Tibial artery (tissue), 4 donors: Measurements from ENCODE around the gene PCDHA2.
"Not testable (repeated sequence)": the region's sequence is repeated elsewhere in the genome, so short reads cannot be mapped to it uniquely, and the experiment has no call there.

Source experiments
- DNase-seq, 2 donors: peaks; one replicate each; pipeline ENCODE4 v3.0.0-alpha.2; 2019
- H3K27ac ChIP-seq, 2 donors: fragments of 200-600 bp; sonication (generic) in 1 of 2; 1 replicate in 1 of 2; 2 replicates in 1 of 2; pipeline ENCODE4 v1.5.1; 2018 to 2019; ENCODE audit warnings: mild to moderate bottlenecking in 1 of 2
- H3K27me3 ChIP-seq, 2 donors: fragments of 200-600 bp; sonication (generic) in 1 of 2; one replicate each; pipeline versions ENCODE4 v1.5.1 to v1.6.0; 2016 to 2019
- H3K36me3 ChIP-seq, 3 donors: fragments of 200-600 bp; sonication (generic) in 2 of 3; one replicate each; pipeline ENCODE4 v1.5.1; 2016 to 2019; ENCODE audit warnings: mild to moderate bottlenecking in 2 of 3
- H3K4me1 ChIP-seq, 4 donors: fragments of 200-600 bp; sonication (generic) in 2 of 4; 1 replicate in 3 of 4; 2 replicates in 1 of 4; pipeline ENCODE4 v1.5.1; 2016 to 2019
- H3K4me3 ChIP-seq, 2 donors: fragments of 200-600 bp; sonication (generic) in 1 of 2; 1 replicate in 1 of 2; 2 replicates in 1 of 2; pipeline ENCODE4 v1.5.1; 2018 to 2019; ENCODE audit warnings: mild to moderate bottlenecking in 2 of 2
- H3K9me3 ChIP-seq, 3 donors: fragments of 200-600 bp; sonication (generic) in 1 of 3; one replicate each; pipeline ENCODE4 v1.5.1; 2016 to 2019
- intact Hi-C: fragments of 100-400 bp; cut with DNase I; formaldehyde crosslinking; loops from one replicate; pipeline ENCODE4 v1.15.0; 2023; ENCODE audit warnings: low total_unique reads
- TF ChIP-seq, protein P1 (sequence below), 2 experiments: fragments of 200-600 bp in 1 of 2; fragments of 450-650 bp in 1 of 2; IDR thresholded peaks; one replicate each; pipeline ENCODE4 v1.5.1; 2017 to 2019; ENCODE audit warnings: antibody characterized with exemption in 2 of 2, mild to moderate bottlenecking in 1 of 2, moderate library complexity in 1 of 2

PCDHA2 gene

DNA sequence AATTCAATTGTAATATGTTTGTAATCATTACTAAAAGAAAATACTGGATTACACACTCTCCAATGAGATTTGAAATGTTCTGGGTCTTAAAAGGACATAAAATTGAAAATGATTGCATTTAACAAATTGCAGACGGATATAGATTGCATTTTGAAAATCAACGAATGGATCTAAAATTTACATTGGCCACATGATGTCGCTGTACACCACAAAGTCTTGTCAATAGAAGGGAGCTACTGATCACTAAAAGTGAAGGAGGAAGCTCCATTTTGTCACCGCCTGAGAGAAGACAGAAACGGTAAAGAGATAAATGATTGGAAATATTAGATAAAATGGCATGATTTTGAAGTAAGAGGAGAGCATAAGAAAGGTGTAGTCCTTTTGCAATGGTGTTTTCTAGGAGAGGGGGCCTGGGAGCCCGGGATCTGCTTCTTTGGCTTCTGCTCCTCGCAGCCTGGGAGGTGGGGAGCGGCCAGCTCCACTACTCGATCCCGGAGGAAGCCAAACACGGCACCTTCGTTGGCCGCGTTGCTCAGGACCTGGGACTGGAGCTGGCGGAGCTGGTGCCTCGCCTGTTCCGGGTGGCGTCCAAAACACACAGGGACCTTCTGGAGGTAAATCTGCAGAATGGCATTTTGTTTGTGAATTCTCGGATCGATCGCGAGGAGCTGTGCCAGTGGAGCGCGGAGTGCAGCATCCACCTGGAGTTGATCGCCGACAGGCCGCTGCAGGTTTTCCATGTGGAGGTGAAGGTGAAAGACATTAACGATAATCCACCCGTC, 8.6 kb upstream of the PCDHA2 start, which contains the start of gene PCDHA1:
TSS of gene PCDHA1 (plus strand) at position 236 of the 782 bp plus-strand sequence.
- Histone ChIP-seq H3K4me3 (no peak within 1 kb of the TSS), H3K27ac (no peak within 1 kb of the TSS), H3K4me1 (no peaks in the 10 kb centered on the region), H3K36me3 (peaks cover 0 to 8% (median 5%) of the 10 kb centered on the region in 3 donors), H3K9me3 (peaks cover 3 to 89% (median 58%) of the 10 kb centered on the region in 3 donors), H3K27me3 (peaks cover 0 to 18% of the 10 kb centered on the region in 2 donors)
- DNase-seq = no peak
- TF ChIP-seq, protein P1, sequence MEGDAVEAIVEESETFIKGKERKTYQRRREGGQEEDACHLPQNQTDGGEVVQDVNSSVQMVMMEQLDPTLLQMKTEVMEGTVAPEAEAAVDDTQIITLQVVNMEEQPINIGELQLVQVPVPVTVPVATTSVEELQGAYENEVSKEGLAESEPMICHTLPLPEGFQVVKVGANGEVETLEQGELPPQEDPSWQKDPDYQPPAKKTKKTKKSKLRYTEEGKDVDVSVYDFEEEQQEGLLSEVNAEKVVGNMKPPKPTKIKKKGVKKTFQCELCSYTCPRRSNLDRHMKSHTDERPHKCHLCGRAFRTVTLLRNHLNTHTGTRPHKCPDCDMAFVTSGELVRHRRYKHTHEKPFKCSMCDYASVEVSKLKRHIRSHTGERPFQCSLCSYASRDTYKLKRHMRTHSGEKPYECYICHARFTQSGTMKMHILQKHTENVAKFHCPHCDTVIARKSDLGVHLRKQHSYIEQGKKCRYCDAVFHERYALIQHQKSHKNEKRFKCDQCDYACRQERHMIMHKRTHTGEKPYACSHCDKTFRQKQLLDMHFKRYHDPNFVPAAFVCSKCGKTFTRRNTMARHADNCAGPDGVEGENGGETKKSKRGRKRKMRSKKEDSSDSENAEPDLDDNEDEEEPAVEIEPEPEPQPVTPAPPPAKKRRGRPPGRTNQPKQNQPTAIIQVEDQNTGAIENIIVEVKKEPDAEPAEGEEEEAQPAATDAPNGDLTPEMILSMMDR (IDR thresholded peaks at IDR 0.05) = no peak
- intact Hi-C loops = no loop called here

DNA sequence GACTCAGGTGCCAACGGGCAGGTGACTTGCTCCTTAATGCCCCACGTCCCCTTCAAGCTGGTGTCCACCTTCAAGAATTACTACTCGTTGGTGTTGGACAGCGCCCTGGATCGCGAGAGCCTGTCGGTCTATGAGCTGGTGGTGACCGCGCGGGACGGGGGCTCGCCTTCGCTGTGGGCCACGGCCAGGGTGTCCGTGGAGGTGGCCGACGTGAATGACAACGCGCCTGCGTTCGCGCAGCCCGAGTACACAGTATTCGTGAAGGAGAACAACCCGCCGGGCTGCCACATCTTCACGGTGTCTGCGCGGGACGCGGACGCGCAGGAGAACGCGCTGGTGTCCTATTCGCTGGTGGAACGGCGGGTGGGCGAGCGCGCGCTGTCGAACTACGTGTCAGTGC, 7.2 kb upstream of the PCDHA2 start:
- peaks cover 3 to 78% (median 51%) of the 10 kb centered on the region in 3 donors for H3K9me3 ChIP-seq

DNA sequence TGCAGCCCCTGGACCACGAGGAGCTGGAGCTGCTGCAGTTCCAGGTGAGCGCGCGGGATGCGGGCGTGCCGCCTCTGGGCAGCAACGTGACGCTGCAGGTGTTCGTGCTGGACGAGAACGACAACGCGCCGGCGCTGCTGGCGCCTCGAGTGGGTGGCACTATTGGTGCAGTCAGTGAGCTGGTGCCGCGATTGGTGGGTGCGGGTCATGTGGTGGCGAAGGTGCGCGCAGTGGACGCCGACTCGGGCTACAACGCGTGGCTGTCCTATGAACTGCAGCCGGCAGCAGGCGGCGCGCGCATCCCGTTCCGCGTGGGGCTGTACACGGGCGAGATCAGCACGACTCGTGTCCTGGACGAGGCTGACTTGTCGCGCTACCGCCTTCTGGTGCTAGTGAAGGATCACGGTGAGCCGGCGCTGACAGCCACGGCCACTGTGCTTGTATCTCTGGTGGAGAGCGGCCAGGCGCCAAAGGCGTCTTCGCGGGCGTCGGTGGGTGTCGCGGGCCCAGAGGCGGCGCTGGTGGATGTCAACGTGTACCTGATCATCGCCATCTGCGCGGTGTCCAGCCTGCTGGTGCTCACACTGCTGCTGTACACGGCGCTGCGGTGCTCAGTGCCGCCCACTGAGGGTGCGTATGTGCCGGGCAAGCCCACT, 6.7 kb upstream of the PCDHA2 start:
- H3K27ac ChIP-seq, H3K36me3 ChIP-seq, DNase-seq, intact Hi-C loops, H3K4me3 ChIP-seq, H3K4me1 ChIP-seq: not testable (repeated sequence)
- Histone ChIP-seq H3K27me3 (peaks cover 0 to 18% of the 10 kb centered on the region in 2 donors), H3K9me3 (peaks cover 3 to 73% (median 48%) of the 10 kb centered on the region in 3 donors)

More for the DNA sequence above, 7.2 kb upstream of the PCDHA2 start:
- H3K27me3 ChIP-seq = peaks cover 0 to 18% of the 10 kb centered on the region in 2 donors
- intact Hi-C loops, H3K27ac ChIP-seq, H3K36me3 ChIP-seq, H3K4me1 ChIP-seq, H3K4me3 ChIP-seq, DNase-seq: not testable (repeated sequence)

DNA sequence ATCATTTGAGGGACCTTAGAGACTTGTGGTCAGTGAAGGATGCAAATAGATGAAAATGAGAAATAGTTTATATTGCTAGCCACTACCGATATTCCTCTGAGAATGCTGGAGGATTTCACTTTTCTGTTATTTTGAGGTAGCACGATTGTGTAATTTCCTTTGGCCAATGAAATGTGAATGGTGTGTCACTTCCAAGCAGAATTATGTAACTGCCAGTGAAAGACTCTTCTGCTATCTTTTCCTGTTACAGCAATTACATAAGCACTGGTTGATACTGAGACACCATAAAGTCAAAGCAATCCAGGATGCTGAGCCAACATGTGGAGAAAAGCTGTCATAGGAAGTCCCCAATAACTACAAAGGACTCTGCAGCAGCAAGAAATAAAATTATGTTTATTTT, 3.6 kb upstream of the PCDHA2 start:
- Histone ChIP-seq H3K4me1 (no peaks in the 10 kb centered on the region), H3K27me3 (peaks cover 0 to 28% of the 10 kb centered on the region in 2 donors), H3K9me3 (peaks cover 3 to 76% (median 53%) of the 10 kb centered on the region in 3 donors), H3K36me3 (peaks cover 0 to 8% (median 5%) of the 10 kb centered on the region in 3 donors), H3K27ac (no peak overlapping the region), H3K4me3 (no peak overlapping the region)
- no peak for DNase-seq
- TF ChIP-seq, protein P1 (IDR thresholded peaks at IDR 0.05) = no peak
- intact Hi-C loops = no loop called here

DNA sequence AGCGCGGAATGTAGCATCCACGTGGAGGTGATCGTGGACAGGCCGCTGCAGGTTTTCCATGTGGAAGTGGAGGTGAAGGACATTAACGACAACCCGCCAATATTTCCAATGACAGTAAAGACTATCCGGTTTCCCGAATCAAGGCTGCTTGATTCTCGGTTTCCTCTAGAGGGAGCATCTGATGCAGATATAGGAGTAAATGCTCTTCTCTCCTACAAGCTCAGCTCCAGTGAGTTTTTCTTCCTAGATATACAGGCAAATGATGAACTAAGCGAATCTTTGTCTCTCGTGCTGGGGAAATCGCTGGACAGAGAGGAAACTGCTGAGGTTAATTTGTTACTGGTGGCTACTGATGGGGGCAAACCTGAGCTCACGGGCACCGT, 598 bp downstream of the PCDHA2 start:
- TF ChIP-seq, protein P1 (IDR thresholded peaks at IDR 0.05) = no peak

DNA sequence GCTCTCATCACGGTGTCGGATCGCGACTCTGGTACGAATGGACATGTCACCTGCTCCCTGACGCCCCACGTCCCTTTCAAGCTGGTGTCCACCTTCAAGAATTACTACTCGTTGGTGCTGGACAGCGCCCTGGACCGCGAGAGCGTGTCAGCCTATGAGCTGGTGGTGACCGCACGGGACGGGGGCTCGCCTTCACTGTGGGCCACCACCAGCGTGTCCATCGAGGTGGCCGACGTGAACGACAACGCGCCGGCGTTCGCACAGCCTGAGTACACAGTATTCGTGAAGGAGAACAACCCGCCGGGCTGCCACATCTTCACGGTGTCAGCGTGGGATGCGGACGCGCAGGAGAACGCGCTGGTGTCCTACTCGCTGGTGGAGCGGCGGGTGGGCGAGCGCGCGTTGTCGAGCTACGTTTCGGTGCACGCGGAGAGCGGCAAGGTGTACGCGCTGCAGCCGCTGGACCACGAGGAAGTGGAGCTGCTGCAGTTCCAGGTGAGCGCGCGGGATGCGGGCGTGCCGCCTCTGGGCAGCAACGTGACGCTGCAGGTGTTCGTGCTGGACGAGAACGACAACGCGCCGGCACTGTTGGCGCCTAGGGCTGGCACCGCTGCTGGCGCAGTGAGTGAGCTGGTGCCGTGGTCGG, 1.5 kb downstream of the PCDHA2 start:
- H3K27ac ChIP-seq, H3K4me3 ChIP-seq, intact Hi-C loops, H3K4me1 ChIP-seq, H3K36me3 ChIP-seq: not testable (repeated sequence)
- peaks cover 0 to 18% of the 10 kb centered on the region in 2 donors for H3K27me3 ChIP-seq
- DNase-seq = peak in 1 of 2 donors; percentile 59
- H3K9me3 ChIP-seq = peaks cover 0 to 50% (median 42%) of the 10 kb centered on the region in 3 donors

More for the DNA sequence above, 598 bp downstream of the PCDHA2 start:
- Histone ChIP-seq H3K9me3 (peaks cover 0 to 51% (median 42%) of the 10 kb centered on the region in 3 donors), H3K4me1 (no peaks in the 10 kb centered on the region), H3K27ac (no peak overlapping the region), H3K36me3 (no peaks in the 10 kb centered on the region), H3K27me3 (peaks cover 0 to 18% of the 10 kb centered on the region in 2 donors), H3K4me3 (no peak overlapping the region)
- intact Hi-C loops = no loop called here
- no peak for DNase-seq
